Measurements from ENCODE around the gene CDH15. TPM values are rescaled to one million over a fixed set of nuclear protein-coding genes. Genes with fewer than 3 reads are reported as not detected.
"Not testable (repeated sequence)": the region's sequence is repeated elsewhere in the genome, so short reads cannot be mapped to it uniquely, and the experiment has no call there.

CDH15 gene
- total and polyA plus RNA-seq, 4 donors = 0.09 to 2.1 (median 1.3) TPM

DNA sequence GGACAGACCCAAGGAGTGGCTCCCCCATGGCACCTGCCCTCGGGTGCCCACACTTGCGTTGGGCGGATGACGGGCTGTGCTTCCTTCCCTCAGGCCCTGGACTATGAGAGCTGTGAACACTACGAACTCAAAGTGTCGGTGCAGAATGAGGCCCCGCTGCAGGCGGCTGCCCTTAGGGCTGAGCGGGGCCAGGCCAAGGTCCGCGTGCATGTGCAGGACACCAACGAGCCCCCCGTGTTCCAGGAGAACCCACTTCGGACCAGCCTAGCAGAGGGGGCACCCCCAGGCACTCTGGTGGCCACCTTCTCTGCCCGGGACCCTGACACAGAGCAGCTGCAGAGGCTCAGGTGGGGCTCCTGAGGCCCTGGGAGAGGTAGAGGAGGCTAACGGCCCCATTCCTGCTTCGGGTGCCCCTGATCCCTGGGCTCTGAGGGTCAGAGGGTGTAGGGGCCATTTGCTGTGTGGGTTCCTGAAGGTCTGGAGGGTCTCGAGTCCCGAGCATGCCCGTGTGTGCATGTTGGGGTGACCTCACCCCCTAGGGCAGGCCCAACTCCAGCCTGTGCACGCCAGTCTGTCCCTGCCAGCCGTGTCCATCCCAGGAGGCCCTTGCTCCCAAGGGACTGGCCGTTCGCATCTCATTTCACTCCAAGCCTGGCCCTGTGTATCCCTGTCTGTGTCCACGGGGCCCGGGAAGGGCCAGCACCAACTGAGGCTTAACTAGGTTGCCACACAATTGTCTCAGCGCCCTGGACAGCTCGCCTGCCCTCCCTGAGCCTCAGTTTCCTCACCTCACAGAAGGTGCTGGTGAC lies 18.8 kb downstream of the CDH15 start:
- Histone ChIP-seq H3K9ac (ENCODE audit: insufficient read depth in 1 of 2, low read length in 2 of 2) (no peak overlapping the region), H3K4me1 (ENCODE audit: control insufficient read depth in 5 of 5, insufficient read depth in 5 of 5, low read length in 5 of 5) (peaks cover 0 to 3% (median 0%) of the 10 kb centered on the region in 5 donors), H3K36me3 (ENCODE audit: control insufficient read depth in 4 of 4, insufficient read depth in 4 of 4, low read length in 4 of 4) (no peaks in the 10 kb centered on the region), H3K27ac (ENCODE audit: low read depth in 1 of 2, low read length in 1 of 2) (no peak overlapping the region), H3K4me3 (no peak overlapping the region), H3K9me3 (ENCODE audit: control insufficient read depth in 4 of 4, insufficient read depth in 3 of 4, low read length in 3 of 4) (no peaks in the 10 kb centered on the region), H3K27me3 (ENCODE audit: control insufficient read depth in 3 of 3, insufficient read depth in 3 of 3, low read length in 2 of 3) (peaks cover 0 to 8% (median 3%) of the 10 kb centered on the region in 3 donors)
- WGBS, 2 donors = 70 to 73% methylated on average over 28 of the region's 28 CpGs
- DNase-seq (peak in 1 of 3 donors; percentile 10), ATAC-seq (ENCODE audit: insufficient read depth, low FRiP score) (no peak)
- TF ChIP-seq, protein P1, sequence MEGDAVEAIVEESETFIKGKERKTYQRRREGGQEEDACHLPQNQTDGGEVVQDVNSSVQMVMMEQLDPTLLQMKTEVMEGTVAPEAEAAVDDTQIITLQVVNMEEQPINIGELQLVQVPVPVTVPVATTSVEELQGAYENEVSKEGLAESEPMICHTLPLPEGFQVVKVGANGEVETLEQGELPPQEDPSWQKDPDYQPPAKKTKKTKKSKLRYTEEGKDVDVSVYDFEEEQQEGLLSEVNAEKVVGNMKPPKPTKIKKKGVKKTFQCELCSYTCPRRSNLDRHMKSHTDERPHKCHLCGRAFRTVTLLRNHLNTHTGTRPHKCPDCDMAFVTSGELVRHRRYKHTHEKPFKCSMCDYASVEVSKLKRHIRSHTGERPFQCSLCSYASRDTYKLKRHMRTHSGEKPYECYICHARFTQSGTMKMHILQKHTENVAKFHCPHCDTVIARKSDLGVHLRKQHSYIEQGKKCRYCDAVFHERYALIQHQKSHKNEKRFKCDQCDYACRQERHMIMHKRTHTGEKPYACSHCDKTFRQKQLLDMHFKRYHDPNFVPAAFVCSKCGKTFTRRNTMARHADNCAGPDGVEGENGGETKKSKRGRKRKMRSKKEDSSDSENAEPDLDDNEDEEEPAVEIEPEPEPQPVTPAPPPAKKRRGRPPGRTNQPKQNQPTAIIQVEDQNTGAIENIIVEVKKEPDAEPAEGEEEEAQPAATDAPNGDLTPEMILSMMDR (IDR thresholded peaks at IDR 0.05; ENCODE audit: control extremely low read depth, extremely low read depth) = no peak

DNA sequence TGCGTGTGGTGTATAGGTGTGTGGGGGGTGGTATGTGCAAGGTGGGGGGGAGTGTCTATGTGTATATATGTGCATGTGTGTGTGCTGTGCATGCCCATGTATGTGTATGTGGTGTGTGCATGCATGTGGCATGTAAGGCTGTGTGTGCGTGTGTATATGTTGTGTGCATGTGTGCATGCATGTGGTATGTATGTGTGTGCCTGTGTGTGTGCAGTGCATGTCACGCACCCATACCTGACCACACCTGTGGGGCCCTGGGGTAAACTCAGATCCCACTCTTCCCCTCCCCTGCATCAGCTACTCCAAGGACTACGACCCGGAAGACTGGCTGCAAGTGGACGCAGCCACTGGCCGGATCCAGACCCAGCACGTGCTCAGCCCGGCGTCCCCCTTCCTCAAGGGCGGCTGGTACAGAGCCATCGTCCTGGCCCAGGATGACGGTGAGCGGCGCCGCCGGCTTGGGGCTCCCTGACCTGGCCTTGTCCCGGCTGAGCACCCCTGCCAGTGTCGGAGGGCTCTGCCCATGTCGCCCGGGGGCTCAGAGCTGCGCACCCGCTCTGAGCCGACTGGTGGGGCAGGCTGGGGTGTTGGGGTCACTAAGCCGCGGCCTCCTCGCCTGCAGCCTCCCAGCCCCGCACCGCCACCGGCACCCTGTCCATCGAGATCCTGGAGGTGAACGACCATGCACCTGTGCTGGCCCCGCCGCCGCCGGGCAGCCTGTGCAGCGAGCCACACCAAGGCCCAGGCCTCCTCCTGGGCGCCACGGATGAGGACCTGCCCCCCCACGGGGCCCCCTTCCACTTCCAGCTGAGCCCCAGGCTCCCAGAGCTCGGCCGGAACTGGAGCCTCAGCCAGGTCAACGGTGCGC lies 19.7 kb downstream of the CDH15 start:
- peaks cover 0 to 3% (median 0%) of the 10 kb centered on the region in 5 donors for H3K4me1 ChIP-seq (ENCODE audit: control insufficient read depth in 5 of 5, insufficient read depth in 5 of 5, low read length in 5 of 5)
- no peaks in the 10 kb centered on the region for H3K36me3 ChIP-seq (ENCODE audit: control insufficient read depth in 4 of 4, insufficient read depth in 4 of 4, low read length in 4 of 4)
- no peak overlapping the region for H3K9ac ChIP-seq (ENCODE audit: insufficient read depth in 1 of 2, low read length in 2 of 2)
- ATAC-seq (ENCODE audit: insufficient read depth, low FRiP score) (no peak), DNase-seq (peak in 1 of 3 donors; percentile 8)
- no peak overlapping the region for H3K27ac ChIP-seq (ENCODE audit: low read depth in 1 of 2, low read length in 1 of 2)
- 47 to 66% methylated on average over 41 to 44 of the region's 44 CpGs for WGBS, 2 donors
- H3K4me3 ChIP-seq = no peak overlapping the region
- TF ChIP-seq, protein P1 (IDR thresholded peaks at IDR 0.05; ENCODE audit: control extremely low read depth, extremely low read depth) = no peak
- H3K27me3 ChIP-seq (ENCODE audit: control insufficient read depth in 3 of 3, insufficient read depth in 3 of 3, low read length in 2 of 3) = peaks cover 0 to 8% (median 3%) of the 10 kb centered on the region in 3 donors
- no peaks in the 10 kb centered on the region for H3K9me3 ChIP-seq (ENCODE audit: control insufficient read depth in 4 of 4, insufficient read depth in 3 of 4, low read length in 3 of 4)

DNA sequence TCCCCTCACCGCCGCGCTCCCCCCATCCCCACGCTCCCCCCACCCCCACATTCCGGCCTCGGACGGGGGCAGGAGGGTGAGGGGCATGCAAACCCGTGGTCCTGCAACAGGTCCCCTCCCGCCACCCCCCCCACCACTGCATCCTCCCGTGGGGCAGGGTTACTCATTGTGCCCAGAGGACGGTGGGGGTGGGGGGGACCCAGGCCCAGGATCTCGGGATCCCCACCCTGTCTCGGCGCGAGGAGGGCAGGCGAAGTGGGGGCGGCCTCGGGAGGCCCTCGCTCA lies 20.3 kb downstream of the CDH15 start:
- TF ChIP-seq, protein P1 (IDR thresholded peaks at IDR 0.05; ENCODE audit: control extremely low read depth, extremely low read depth) = no peak
- no peak for ATAC-seq (ENCODE audit: insufficient read depth, low FRiP score)
- no peaks in the 10 kb centered on the region for H3K36me3 ChIP-seq (ENCODE audit: control insufficient read depth in 4 of 4, insufficient read depth in 4 of 4, low read length in 4 of 4)
- no peak overlapping the region for H3K27ac ChIP-seq (ENCODE audit: low read depth in 1 of 2, low read length in 1 of 2)
- H3K9ac ChIP-seq (ENCODE audit: insufficient read depth in 1 of 2, low read length in 2 of 2) = no peak overlapping the region
- DNase-seq = no peak
- WGBS, 2 donors = 0 to 2% methylated on average over 19 of the region's 19 CpGs
- H3K4me3 ChIP-seq = no peak overlapping the region
- H3K4me1 ChIP-seq (ENCODE audit: control insufficient read depth in 5 of 5, insufficient read depth in 5 of 5, low read length in 5 of 5) = peaks cover 0 to 3% (median 0%) of the 10 kb centered on the region in 5 donors
- H3K9me3 ChIP-seq (ENCODE audit: control insufficient read depth in 4 of 4, insufficient read depth in 3 of 4, low read length in 3 of 4) = no peaks in the 10 kb centered on the region
- H3K27me3 ChIP-seq (ENCODE audit: control insufficient read depth in 3 of 3, insufficient read depth in 3 of 3, low read length in 2 of 3) = peaks cover 0 to 8% (median 3%) of the 10 kb centered on the region in 3 donors

DNA sequence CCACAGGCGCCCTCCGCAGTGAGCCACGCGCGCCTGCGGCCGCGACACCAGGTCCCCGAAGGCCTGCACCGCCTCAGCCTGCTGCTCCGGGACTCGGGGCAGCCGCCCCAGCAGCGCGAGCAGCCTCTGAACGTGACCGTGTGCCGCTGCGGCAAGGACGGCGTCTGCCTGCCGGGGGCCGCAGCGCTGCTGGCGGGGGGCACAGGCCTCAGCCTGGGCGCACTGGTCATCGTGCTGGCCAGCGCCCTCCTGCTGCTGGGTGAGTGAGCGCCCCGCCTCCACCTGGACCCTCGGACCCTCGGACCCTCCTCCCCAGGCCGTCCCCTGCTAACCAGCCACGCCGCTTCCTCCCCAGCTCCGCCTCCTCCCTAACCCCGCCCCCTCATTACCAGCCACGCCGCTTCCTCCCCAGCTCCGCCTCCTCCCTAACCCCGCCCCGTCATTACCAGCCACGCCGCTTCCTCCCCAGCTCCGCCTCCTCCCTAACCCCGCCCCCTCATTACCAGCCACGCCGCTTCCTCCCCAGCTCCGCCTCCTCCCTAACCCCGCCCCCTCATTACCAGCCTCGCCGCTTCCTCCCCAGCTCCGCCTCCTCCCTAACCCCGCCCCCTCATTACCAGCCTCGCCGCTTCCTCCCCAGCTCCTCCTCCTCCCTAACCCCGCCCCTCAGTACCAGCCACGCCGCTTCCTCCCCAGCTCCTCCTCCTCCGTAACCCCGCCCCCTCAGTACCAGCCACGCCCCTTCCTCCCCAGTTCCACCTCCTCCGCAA lies 20.8 kb downstream of the CDH15 start:
- not testable (repeated sequence) for H3K4me3 ChIP-seq; H3K9me3 ChIP-seq (ENCODE audit: control insufficient read depth in 4 of 4, insufficient read depth in 3 of 4, low read length in 3 of 4); H3K36me3 ChIP-seq (ENCODE audit: control insufficient read depth in 4 of 4, insufficient read depth in 4 of 4, low read length in 4 of 4); H3K27ac ChIP-seq (ENCODE audit: low read depth in 1 of 2, low read length in 1 of 2); H3K27me3 ChIP-seq (ENCODE audit: control insufficient read depth in 3 of 3, insufficient read depth in 3 of 3, low read length in 2 of 3); H3K9ac ChIP-seq (ENCODE audit: insufficient read depth in 1 of 2, low read length in 2 of 2); H3K4me1 ChIP-seq (ENCODE audit: control insufficient read depth in 5 of 5, insufficient read depth in 5 of 5, low read length in 5 of 5)
- 1 to 5% methylated on average over 46 to 63 of the region's 63 CpGs for WGBS, 2 donors
- ATAC-seq (ENCODE audit: insufficient read depth, low FRiP score) (peak; percentile 77), DNase-seq (peak; percentile 68 to 80 (median 80))
